NCI-H1048 (cell line): ENCODE results near the gene LBR.

Experiments used
- DNase-seq: peaks from one replicate; lab custom pipeline; 2025; lab: John Stamatoyannopoulos, UW

Gene LBR

DNA sequence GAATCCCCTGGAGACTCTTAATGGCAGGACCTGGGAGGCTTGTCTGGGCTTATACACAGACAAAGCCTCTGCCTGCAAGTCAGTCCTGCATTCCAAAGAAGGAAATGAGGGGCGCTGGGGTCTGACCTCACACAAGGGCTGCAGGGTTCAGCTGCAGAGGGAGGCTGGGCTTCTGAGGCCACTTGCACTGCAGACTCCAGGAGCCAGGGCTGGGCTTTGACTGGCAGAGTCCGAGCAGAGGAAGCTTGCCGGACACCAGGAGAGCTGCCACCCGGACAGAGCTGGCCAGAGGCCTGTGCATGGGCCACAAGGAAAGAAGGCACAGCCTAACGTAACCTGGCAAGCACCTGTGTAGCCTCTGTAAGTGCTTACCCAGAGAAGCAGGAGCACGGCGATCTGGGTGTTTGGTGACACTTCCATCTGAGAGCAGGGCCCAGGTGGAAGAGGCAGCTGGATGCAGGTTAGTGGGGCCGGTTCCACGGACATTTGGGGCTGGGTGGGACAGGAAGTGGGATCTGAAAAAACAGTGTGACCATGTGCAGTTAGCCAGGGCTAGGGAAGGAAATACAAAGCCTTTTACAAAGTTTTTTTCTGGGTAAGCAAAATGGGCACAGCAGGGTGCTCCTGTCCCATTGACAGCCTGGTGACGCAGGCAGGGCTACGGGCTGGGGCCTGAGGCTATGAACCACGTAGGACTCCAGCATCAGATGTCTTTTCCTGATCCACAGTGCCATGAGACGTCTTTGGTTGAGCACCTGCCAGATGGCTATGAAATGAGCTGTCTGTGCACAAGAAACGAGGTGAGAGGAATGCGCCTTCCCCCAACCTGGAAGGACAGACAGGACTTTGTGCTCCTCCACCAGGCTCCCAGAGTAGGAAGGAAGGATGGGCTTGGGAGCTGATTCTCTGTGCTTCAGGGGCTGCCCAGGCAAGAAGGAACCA is 37.3 kb upstream of the LBR start:
- DNase-seq, result no peak

DNA sequence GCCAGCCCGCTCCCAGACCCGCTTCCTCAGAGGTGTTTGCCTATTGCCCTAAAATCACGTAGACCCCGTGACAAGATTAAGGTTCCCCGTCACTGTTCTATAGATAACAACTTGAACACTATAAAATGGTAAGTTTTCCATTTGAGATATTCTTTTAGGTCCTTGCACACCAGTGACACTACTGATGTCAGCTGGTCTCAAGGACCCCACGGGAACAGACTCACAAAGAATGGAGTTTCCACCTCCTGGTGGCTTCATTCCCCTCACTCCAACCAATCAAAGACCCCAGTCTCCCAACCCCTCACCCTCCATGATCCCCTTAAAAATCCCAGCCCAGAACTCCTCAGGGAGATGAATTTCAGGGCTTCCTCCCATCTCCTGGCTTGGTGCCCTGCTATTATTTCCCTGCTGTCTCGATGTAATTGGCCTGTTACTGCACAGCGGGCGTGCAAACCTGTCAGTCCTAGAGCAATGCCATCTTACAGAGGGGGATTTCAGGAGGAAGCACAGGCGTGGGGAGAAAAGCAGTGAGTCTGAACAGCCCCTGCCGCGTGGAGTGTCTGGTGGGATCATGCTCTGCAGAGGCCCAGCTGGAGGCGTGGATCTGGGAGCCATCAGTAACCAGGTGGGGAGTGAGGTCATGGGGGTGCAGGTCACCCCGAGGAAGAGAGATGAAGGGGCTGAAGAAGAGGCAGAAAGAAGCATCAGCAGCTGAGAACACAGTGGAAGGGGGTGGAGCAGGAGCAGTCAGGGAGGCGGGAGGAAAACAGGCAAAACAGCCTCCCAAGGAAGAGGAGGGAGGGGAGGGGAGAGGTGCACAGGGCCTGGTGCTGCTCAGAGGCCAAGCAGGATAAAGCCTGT is 35.1 kb upstream of the LBR start:
- no peak for DNase-seq

DNA sequence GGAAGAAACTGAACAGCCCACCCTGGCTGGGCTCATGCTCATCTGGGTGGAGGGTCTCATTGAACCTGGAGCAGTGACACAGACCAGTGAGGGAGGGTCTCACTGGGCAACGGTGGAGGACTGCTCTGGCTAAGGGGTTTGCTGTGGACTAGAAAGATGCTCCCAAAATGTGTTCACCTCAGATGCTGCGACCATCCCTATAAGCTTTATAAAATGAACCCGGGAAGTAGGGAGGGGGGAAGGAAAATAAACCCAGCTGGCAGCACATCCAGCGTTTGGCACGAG is 34.5 kb upstream of the LBR start:
- DNase-seq, result no peak

DNA sequence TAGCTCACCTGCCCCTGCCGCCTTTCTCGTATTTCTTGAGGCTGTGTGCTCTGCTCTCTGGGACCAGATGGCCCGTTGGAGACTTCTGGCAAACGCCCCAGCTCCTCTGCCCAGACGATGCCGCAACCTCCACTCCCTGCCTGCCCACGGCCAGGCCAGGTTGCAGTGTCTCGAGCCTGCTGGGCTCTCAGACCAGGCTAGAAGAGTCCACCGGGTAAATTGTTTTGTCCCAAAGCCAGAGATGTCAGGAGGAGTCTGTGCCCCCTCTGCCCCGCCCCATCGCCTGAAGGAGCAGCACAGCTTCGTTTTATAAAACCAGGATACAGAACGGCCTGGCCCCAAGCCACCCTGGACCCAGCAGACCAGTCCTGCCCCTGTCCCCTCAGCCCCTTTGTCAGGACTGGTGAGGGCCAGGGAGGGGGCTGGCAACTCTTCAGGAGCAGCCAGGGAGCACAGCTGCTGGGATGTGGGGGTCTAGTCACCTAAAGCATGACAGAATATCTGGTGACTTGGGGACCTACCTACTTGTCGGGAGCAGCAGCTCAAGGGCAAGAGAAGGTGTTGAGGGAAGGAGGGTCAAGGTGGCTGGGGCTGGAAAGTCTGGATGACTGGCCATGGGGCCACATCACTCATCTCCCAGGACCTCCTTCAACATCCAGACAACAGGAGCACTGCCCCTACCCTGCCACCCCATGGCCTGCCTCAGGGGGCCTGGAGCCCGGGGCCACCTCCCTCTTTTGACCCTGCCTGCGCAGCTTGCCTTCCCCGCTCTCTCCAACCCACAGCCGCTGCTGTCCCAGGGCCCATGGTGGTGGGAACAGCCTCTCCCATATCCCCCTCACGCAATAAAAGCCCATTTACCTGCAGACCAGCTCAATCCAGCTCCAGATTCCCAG is 33.9 kb upstream of the LBR start:
- DNase-seq, result no peak

DNA sequence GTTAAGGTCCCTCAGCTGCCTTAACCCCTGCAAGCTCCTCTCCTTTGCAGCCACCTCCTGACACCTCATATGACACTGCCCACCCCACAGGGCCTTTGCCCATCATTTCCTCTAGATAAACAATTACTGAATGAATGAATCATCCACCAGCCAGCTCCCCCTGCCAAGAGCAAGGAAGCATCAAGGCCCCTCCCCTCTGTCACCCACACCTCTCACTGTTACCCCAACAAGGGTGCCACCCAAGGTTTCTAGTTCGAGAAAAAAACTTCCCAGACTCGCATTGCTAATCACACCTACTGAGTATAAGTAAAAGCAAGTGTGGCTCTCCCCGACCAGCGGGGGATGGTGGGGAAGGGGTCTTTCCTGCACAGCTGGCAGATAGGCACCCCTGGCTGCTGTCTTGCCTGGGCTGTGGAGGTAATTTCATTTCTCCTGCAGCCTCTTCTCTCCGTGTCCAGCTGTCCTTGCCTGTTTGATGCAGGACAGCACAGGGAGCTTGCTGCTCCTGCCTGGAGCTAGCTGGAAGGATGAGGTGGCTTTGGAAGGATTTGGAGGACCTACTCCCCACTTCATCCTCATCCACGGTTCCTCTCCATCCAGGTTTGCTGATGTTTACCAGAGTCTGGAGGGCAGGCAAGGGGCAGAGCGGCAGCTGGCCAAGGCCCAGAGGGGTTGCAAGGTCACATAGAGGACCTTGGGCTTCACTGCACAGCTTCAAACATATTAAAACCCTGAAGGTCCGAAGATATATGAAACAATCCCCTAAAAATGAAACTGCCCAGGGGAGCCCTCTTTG is 33.1 kb upstream of the LBR start:
- DNase-seq, result no peak

DNA sequence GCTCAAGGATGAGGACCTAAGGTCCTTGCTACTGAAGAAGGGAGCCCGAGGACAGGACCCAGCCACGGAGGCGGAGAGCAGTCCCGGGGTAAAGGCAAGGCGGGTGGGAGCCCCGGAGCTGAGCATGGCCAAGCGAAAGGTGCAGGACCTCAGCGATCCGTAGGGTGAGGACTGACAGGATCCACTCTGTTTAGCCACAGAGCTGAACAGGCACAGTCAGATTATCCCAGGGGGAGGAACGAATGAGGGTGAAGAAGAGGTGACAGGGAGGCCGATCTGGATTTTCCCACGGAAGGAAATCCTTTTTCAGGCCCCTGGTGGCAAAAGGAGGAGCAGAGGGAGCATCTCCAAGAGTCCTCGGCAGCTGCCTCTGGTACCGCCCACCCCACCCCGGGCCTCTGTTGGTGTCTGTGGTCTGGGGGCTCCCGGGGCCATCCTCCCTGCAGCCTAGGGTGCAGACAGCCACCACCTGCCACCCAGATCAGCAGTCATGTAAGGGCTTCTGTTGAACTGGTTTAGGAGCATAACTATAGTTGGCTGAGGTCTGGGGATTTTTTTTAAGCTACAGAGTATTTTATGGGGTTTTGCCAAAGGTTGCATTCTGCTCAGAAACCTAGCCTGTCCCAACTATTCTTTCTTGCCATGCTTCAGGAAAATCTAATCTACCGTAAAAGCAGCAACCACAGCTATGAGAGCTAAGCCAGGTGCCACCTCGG is 32.3 kb upstream of the LBR start:
- DNase-seq, result no peak

DNA sequence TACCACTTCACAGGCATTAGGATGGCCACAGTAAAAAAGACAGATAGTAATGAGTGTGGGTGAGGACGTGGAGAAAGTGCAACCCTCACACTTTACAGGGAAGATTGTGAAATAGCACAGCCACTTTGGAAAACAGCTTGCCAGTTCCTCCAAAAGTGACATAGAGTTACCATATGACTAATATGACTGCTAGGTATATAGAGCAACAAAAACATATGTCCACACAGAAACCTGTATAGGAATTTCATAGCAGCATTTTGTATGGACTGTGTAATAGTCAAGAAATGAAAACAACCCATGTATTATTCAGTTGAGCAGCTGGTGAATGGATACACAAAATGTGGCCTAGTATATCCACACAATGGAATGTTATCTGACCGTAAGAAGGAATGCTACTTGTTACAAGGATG is 30.4 kb upstream of the LBR start:
- no peak for DNase-seq

DNA sequence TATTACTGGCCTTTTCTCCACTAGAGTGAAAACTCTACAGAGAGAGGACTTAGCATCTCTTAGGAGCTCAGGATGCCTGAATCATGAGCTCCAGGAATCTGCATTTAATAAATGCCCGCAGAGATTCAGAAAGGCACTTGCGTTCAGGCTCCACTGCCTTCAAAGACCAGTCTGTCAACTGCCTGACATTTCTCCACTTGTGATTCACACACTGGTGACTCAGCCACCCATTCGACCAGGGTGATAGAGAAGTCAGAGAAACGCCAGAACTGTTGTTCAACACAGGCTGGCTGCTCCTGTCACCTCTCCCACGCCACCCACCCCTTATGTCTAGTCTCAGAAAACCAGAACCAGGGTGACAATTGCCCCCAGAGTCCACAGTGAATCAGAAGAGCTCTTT is 26.9 kb upstream of the LBR start:
- no peak for DNase-seq

DNA sequence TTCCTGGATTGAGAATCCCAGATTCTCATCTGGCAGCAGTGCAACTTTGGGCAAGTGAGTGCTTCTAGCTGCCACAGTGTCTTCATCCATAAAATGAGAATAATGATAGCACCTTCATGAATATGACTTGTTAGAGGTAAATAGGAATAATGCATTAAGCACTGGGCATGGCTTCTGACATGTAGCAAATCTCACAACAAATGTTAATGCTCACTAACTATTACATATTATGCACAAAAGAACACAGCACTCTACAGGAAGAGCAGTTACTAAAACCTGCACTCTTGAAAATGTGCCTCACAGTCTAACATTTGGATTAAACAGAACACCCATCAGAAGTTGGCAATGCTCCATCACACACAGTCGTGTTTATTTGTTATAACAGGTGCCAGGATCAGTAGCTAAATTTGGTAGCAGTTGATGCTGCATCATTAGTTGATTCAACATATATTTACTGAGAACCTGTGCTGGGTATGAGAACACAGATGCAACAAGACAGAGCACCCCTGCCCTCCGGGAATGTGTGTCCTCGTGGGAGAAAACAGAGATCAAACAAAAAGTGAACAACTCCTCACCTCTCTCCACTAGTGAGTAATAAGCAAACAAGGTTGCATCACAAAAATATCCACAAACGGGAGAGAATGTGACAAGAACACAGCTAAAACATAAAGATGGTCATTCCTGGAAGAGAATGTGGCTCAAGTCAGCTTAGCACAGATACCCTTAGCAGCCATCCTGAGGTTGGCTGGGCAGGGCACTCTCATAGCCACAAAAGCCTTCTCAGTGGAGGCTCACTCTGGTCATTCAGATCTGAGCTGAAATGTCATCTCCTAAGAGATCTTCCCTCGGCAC is 26.2 kb upstream of the LBR start:
- DNase-seq, result no peak

DNA sequence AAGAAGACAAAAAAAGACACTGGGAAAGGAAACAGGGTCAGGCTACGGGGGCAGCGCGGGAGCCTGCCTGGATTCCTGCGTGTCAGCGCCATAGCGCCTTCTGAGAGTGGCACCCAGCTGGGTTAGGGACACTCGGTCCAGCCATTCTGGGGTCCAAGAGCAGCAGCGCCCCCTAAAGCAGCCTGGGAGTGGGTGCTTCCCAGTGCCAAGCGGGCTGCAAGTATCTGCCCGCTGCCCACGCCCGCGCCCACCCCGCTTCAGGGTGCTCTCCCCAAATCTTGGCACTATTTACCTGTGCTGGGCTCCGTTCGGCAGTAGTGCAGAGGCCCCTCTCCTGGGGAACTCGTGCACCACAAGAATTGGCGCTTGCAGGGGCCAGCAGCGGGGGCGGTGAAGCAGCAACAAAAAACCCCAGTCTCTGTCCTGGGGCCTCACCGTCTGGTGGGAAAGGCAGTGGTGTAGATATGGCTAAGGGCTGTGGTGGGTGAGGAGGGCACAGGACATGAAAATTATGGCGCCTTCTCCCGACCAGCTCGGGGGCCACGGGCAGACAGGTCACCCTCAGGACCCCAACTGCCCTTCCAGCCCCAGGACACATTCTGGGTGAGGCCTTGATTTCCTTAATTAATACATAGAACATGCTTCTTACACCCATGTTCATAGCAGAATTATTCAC is 24.1 kb upstream of the LBR start:
- no peak for DNase-seq

DNA sequence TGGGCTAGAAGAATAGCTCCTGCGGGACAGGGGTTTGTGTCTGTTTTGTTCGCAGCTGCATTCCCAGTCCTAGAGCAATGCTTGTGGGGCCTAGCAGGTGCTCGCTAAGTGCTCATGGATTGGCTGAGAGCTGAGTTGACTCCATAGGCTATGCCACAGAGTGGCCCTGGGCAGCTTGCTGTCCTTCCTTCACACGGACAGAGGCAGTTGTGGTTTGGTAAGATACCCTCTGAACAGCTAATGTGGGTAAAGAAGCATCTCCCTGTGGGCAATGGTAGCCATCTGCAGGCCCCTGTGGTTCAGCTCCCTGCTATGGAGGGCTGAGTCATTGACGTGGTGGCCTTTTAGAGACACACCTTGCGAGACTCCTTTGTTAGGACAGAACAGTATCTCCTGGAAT is 23.5 kb upstream of the LBR start:
- DNase-seq, result no peak

DNA sequence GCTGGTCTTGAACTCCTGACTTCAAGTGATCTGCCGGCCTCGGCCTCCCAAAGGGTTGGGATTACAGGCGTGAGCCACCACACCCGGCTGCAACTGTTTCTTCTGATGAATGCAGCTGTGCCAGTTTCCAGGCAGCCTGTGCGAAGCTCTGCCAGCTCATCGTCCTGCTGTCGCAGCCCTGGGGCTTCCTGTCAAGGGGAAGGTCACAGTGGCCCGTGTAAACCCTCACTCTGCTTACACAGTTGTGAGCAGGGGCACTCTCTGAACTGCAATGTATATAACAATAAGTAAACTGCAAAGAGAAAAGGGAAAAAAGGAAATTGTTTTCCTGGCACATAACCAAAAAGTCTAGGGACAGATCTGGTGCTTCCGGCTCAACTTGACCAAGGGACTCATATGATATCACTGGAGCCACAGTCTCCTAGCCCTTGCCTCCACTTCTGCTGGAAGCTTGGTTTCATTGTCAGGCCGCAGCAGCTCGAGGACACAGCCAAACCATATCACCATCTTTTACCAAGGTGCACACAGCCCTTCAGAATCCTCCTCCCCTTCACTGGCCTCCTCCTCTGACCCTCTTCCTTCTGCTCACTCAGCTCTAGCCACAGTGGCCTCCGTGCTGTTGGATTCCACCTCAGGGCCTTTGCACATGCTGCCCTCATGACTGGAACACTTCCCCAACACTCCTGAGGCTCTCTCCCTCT is 22.8 kb upstream of the LBR start:
- DNase-seq, result no peak

DNA sequence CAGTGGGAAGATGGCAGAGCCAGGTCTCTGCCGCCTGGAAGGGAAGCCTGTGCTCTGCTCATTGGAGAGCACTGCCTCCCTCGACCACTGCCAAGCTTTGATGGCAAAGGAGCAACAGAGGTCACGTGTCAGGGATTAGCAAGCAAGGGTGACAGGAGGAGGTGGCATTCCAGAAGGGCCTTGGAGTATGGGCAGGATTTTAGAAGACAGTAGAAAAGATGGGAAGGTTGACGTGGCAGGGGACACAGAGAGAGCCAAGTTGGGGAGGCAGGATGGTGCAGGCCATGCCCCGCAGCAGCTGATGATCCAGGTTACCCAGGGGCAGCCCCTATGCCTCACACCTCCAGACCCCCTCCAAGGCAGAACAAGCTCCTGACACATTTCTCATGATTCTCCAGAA is 21.9 kb upstream of the LBR start:
- no peak for DNase-seq

DNA sequence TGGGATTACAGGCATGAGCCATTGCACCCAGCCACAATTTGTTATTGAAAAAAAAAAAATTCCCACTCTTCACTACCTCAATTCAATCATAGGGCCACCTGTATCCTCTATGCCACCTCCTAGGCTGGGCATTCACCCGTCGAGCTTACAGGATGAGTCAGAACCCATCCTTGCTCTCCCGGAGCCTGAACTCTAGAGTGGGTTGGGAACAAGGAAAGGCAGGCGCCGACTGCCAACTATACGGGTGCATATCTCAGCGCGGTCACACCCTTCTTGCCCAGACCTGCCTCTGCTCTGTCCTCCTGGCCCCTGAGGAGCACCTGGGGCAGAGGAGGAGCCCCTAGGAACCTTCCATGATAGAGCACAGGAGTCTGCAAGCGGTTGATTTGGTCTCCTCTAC is 21.4 kb upstream of the LBR start:
- no peak for DNase-seq

DNA sequence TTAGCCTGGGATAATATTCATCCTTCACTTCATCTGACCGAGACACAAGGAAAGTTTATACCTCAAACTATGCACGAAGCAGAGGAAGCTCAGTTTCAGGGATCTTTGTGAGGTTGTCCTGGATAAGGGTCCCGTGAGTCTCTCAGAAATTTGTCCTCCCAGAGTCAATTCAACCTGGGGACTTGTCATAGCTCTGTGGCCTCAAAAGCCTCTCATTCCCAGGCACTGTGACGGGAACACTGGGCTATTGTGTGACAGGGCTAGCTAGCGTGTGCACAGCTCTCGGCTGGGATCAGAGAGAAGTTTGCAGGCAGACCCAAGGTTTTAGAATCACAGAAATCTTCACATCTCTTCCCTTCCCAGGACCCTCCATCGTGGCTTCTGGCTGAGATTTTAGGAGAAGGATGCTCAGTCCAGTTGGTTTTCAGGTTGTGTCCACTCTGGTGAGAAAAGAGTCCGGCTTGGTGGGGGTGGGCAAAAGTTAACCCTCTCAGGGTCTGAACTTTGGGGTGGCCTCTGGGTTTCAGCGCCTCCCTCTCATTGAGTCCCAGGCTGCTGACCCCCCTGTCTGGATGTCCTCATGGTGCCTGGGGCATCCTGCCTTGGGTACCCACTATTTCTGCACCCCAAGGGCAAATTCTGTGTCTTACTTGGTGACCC is 20.4 kb upstream of the LBR start:
- DNase-seq, result no peak

DNA sequence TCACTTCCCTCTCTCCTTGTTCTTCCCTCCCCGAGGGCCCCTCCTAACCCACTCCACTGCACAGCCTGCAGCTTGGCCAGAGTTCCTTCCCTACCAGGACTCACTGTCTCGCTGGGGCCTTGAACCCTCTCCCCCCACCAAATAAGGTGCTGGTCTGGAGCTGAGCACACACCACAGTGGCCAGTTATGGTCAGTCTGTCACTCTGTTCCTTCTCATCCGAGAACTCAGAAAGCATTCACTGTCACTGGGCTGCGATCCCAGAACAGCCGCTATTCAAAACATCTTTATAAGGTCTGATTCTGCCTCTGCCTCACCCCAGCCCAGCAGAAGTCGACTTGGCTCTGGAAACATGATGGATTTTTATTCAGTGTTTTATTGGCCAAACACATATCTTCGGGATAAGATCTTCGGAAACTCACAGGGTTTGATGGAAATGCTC is 19.8 kb upstream of the LBR start:
- no peak for DNase-seq

DNA sequence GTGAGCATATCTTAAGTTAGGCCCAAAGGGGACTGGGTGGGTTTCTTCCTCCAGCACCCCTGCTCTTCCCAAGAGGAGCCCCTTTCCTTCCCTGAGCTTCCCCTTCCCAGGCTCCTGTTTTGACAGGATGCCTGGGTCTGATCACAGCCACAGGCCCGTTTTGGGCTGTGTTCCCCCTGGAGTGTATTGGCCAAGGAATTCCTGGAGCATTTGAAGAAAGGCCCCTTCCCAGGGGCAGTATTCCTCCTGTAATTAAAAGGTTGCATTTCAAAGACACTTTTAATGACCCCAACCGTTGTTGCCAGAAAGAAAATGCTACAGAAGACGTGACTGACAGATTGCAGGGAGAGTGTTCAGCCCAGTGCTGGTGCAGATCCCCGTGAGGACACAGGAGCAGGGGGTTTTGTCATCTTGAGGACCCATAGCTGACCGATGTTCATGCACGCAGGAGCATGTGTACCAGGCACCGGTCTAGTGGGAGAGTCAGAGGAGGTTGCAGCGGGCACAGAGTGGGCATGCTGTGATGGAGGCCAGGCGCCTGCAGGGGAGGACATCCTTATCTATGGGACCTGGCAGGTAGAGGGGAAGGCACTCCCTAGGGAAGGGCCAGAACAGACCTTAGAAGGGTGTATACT is 19.3 kb upstream of the LBR start:
- no peak for DNase-seq

DNA sequence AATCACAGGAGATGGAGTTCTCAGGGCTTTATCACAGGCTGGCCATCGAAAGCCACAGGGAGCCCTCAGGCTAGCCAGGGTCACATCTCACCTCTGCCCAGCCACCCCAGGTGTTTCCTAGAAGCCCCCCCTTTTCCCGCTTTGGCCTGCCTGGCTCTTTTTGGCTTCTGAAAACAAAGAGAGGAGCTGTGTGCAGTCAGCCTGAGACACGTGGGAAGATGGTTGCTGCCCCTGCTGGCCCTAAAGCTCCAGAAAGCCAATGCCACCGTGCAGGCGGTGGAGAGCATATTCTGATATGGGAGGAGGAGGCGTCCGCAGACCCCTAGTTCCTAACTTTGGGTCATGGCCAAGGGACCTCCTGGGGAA is 18.7 kb upstream of the LBR start:
- no peak for DNase-seq
